Measurements from ENCODE around the gene GPR137C. TPM values are rescaled to one million over a fixed set of nuclear protein-coding genes. Genes with fewer than 3 reads are reported as not detected.

The GPR137C gene
- 1.1 and 1.7 TPM in 2 replicates for total RNA-seq

GRCh38 chr14:52552063-52552988 is at the start of gene GPR137C, which contains the start of gene TXNDC16:
TSS of gene GPR137C (plus strand) at chr14:52552836. CDS start at chr14:52553148, 312 bp downstream.
TSS of gene TXNDC16 (minus strand) at chr14:52552505. CDS start at chr14:52543557, 8,948 bp downstream.
- peak within 1 kb of the TSS; percentile 77 for H3K4me3 ChIP-seq (ENCODE audit: low read depth, low read length)
- TF ChIP-seq CTCF (conservative IDR thresholded peaks at IDR 0.05; ENCODE audit: low read depth, low read length) = no peak
- DNase-seq (ENCODE audit: low read depth) = peak; percentile 88

GRCh38 chr14:52513249-52513648 is 39.4 kb upstream of the GPR137C start:
- no peak for DNase-seq (ENCODE audit: low read depth)
- H3K4me3 ChIP-seq (ENCODE audit: low read depth, low read length) = no peak overlapping the region
- TF ChIP-seq CTCF (conservative IDR thresholded peaks at IDR 0.05; ENCODE audit: low read depth, low read length) = no peak

DNA sequence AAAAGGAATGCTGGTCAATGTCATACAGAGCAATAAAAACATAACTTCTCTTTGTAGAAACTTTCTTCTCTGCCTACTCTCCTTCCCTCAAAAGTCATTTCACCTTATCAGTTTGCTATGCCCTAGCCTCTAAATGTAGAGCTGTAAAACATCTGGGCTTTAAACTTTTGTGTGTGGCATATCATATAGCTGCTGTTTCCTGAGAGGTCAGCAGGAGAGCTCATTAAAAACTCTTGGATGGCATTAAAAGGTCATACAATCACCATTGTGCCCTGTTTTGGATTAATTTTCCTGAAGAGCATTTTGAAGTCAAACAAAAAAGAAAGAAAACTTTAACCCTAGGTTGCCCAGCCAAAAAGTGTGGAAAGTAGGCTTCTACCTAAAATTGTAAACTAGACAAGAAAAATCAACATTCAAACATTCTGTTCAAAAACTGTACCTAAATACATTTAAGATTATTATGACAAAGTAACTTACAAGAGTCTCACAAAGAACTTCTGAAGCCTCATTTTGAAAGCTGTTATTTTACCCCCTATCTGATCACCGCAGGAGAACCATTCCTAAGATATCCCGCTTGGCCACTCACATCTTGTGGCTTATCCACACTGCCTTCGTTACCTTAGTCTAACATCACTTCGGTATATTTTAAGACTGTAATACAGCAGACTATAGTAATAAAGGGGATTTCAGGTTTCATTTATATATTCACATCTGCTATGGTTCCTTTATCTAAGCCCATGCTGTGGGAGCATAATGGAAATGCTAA is 38.4 kb upstream of the GPR137C start:
- no peak for TF ChIP-seq CTCF (conservative IDR thresholded peaks at IDR 0.05; ENCODE audit: low read depth, low read length)
- DNase-seq (ENCODE audit: low read depth) = no peak
- H3K4me3 ChIP-seq (ENCODE audit: low read depth, low read length) = no peak overlapping the region

GRCh38 chr14:52522033-52522432 is 30.6 kb upstream of the GPR137C start:
- no peak overlapping the region for H3K4me3 ChIP-seq (ENCODE audit: low read depth, low read length)
- TF ChIP-seq CTCF (conservative IDR thresholded peaks at IDR 0.05; ENCODE audit: low read depth, low read length) = no peak
- DNase-seq (ENCODE audit: low read depth) = no peak

DNA sequence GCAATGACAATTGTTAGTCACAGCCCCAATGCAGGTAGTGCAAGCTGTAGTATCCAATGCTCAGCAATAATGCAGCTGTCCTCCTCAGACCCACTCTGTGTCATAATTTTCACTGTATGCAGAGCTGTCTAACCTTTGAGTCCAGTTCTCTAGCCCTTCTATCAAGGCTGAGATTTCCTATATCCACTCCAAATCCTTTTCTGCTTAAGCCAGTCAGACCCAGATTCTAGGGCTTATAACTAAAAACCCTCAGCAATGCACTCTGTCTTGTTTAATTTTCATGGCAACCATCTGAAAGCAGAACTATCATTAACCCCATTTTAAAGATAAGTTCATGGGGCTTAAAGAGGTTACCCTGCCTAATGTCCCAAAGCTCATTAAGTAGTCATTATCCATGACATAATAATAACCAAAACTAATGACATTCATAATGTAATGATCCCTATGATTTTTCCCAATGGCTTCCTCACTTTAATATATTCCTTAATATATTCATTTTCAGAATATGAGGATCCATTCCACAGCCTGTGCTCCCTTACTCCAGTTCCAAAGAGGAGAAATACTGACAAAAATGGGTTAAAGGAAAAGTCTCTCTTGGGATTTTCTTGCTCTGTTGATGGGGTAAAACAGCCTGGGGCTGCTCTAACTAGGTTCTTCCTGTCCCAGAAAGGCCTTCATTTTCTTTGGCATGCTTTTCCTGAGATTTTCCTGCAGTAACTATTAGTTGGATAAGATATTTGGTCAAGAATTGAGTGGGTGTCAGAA is 29.9 kb upstream of the GPR137C start:
- TF ChIP-seq CTCF (conservative IDR thresholded peaks at IDR 0.05; ENCODE audit: low read depth, low read length) = no peak
- DNase-seq (ENCODE audit: low read depth) = no peak
- no peak overlapping the region for H3K4me3 ChIP-seq (ENCODE audit: low read depth, low read length)

- TF ChIP-seq CTCF (conservative IDR thresholded peaks at IDR 0.05; ENCODE audit: low read depth, low read length) = no peak
- no peak for DNase-seq (ENCODE audit: low read depth)
- no peak overlapping the region for H3K4me3 ChIP-seq (ENCODE audit: low read depth, low read length)
These were observed 25.6 kb upstream of the GPR137C start for GRCh38 chr14:52527052-52527451.
